Hematopoietic multipotent progenitor cell (in vitro differentiated cells): ENCODE results near the gene PSAP. TPM values are rescaled to one million over a fixed set of nuclear protein-coding genes. Genes with fewer than 3 reads are reported as not detected.
"Not testable (repeated sequence)": the region's sequence is repeated elsewhere in the genome, so short reads cannot be mapped to it uniquely, and the experiment has no call there.

Experiments used
- DNase-seq, 3 donors: peaks; one replicate each; pipeline ENCODE4 v3.0.0-alpha.2; 2011 to 2015; ENCODE audit warnings: low read depth in 2 of 3, low spot score in 2 of 3
- total RNA-seq: library from RNA; depleted of rRNA; stranded (reverse); fragments of >200 nt; gene quantifications from one replicate; pipeline ENCODE4 v1.2.3, GENCODE V29; 2012

PSAP gene
- total RNA-seq, result 360 TPM

DNA sequence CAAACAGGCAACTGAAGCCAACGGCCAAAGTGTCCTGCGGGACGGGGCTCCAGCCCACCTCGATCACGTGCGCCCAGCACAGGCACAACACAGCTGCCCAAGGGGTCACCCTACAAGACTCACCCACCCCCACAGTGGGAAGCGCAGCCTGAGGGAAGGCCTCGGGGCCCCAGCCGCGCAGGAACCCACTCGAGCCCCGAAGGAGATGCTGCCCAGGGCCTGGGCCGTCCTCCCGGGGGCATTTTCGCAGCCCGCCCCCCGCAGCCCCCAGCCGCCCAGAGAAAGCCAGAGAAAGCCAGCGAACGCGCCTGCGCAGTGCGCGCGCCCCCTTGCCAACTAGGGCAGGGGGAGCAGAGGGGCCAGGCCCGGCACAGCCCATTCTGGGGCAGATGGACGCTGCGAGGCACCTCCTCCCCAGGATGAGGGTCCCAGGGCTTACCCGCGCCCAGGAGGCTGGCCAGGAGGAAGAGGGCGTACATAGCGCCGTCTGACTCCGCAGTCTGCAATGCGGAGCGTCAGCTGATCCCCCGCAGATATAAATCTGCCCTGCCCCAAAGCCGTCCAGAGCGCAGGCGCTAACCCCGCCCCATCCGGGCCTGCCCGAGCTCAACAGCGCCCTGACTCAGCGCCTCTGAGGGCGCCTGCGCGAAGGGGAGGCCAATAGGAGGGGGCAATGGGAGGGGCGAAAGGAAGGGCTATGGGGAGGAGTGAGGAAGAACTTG lies at the start of gene PSAP:
Gene PSAP (minus strand): TSS at position 509 of the 722 bp plus-strand sequence. CDS start 30 bp downstream, at position 479.
- DNase-seq, result peak; percentile 95 to 98 (median 98)

DNA sequence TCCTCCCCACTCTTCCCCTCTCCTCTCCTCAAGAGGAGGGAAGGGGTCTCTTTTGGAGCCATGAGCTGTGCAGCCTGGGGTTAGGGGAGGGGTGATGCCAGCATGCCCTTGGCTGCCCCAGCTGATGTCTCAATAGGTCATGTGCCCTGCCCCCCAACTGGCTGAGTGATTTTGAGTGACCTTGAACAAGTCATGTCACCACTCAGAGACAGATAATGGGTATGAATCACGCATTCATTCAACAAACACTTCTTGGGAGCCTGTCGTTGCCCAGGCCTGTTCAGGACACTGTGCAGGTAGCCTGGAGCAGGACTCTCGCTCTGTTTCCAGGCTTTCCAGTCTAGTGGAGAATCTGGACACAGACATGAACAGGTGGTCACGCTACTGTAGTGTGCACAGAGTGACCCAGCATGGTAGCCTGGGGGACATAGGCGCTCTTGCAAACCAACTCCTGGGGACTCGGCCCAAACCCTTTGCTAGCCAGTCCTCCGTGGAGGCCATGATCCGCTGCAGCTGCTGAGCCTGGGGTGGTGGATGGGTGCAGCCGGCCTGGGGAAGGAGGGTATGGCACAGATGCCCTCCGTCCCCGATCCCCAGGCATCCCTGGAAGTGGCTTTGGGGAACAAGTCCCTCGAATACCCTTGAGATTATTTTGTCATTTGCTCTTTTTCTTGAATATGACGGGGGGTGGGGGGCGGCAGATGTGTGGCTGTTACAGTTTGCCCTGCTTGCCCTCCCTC lies 49.6 kb upstream of the PSAP start:
- no peak for DNase-seq

DNA sequence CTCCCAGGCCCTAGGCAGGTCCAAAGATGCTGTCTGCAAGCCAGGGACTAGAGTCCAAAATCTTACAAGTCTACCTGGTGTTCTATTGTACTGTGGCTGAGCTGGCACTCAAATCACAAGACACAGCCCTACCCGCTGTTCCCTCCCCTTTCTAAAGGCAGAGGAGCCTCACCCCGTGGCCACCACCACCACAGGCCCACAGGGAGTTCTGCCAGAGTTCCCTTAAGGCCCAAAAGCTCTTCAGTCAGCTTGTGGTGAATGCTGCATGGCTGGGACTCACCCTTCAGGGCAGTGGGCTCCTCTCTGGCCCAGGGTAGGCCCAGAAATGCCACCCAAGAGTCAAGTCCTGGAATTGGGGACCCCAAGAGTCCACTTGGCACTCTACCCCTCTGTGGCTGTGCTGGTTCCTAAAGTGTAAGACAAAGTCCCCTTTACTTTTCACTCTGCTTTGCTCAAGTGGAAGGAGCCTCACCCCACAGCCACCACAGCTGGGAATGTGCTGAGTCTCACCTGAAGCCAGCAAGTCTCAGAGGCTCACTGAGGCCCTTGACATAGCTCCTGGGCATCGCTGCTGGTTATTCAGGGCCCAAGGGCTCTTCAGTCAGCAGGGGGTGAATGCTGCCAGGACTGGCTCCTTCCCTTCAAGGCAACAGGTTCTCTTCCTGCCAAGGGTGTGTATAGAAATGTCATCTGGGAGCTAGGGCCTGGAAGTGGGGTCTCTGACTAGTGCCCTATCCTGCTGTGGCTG lies 48.8 kb upstream of the PSAP start:
- DNase-seq, result no peak

DNA sequence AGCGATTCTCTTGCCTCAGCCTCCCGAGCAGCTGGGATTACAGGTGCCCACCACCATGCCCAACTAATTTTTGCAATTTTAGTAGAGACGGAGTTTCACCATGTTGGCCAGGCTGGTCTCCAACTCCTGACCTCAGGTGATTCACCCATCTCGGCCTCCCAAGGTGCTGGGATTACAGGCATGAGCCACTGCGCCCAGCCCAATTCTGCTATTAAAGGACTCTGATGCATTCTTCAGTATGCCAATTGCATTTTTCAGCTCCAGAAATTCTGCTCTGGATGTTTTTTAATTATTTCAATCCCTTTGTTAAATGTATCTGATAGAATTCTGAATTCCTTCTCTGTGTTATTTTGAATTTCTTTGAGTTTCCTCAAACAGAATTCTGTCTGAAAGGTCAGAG lies 47.3 kb upstream of the PSAP start:
- DNase-seq, result not testable (repeated sequence)

DNA sequence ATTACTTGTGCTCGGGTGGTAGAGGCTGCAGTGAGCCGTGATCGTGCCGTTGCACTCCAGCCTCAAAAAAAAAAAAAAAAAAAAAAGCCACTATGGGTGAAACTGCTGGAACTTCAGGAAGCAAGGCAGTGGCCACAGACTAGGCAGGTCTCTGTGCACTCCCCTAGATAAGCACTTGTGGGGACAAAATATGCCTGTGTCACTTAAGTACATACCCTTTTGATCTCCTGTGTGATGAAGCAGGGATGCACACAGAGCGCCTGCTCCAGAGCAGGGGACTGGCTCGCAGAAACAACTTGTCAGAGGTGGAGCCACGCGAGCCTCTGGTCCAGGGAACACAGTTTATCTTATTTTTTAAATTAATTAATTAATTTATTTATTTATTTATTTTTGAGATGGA lies 42.9 kb upstream of the PSAP start:
- DNase-seq, result peak in 2 of 3 donors; percentile 61 to 76

DNA sequence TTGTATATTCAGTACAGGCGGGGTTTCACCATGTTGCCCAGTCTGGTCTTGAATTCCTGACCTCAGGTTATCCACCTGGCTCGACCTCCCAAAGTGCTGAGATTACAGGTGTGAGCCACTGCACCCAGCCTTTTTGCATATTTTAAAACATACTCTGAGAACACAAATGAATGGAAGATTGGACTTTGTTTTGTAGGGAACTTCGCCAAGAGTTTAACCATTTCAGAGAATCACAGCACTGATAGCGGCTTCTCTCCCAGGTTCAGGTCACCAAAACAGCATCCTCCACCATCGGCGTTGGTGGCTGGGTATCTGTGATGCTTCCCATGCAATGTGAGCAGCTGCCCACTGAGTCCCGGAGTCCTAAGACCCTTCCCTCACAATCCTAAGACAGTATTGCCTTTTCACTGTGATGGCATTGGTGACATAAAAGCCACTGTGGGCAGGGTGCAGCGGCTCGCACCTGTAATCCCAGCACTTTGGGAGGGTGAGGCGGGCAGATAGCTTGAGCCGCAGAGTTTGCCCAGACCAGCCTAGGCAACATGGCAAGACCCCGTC lies 42.3 kb upstream of the PSAP start:
- no peak for DNase-seq

DNA sequence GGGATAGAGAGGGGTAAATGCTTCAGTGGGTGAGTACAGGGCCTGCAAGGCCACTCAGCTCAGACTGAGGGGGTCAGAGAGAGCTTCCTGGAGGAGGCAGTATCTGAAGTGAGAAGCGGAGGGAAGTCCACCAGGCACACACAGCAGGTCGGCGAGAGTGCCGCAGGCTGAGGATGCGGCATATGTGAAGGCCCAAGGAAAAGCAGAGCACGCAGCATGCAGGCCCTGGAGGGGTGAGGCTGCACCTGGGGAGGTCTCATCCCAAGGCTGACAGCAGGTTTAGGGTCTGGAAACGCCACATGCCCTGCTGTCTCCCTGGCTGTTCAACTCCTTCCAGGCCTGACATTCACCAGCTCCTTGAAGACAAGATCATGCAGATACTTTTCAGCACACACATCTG lies 40.4 kb upstream of the PSAP start:
- no peak for DNase-seq

DNA sequence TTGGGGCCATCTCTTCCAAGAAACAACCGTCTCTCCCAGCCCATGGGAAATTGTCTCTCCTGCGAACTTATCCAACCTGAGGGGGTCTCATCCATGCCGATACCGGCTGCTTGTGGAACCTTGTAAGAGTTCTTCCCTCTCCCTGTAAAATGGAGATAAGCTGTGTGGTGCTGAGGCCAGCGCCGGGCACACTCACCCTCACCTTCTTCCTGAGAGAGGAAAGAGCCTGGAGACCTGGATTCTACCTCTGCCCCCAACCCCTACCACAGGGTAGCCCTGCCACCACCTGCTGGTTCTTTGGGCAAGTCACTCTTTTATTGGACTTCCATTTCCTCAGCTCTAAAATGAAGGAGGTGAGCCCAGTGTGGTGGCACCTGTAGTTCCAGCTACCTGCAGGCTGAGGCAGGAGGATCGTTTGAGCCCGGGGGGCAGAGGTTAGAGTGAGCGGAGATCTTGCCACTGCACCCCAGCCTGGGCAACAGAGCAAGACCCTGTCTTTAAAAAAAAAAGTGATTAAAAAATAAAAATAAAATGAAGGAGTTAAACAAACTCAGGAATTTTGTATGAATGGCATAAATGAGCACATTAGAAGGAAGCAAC lies 38.4 kb upstream of the PSAP start:
- DNase-seq, result no peak

DNA sequence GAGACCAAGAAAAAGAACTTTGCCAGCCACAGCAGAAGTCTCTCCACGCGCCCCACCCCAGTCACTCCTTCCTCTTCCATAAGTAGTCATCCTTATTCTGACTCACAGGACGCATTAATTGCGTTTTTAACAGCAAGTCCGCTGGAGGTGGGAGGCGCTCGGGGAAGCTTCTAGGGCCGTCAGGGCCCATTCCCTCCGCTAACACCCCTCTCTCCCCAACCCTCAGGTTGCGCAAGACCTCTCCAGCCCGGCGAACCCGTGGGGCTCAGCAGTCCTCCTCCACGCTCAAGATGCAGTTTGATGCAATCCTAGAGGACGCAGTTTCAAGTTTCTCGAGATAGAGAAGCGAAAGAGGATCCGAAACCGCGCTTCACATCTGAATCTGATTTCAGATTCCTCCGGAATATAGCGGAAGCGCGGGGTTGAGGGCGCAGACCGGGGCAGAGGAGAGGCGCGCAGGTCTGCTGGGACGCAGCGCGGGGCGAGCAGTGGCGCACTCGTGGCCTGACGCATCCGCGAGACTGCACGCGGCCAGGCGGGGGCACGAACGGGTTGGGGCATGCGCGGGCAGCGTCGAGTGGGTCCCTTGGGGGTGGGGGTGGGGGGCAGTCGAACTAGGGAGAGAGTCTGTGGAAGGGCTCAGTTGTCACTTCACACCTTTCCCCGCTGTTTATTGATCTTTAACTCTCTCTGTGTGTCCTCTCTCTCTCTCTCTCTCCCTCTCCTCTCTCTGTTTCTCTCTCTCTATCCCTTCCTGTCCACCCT lies 37.8 kb upstream of the PSAP start:
- peak; percentile 25 to 81 (median 68) for DNase-seq

DNA sequence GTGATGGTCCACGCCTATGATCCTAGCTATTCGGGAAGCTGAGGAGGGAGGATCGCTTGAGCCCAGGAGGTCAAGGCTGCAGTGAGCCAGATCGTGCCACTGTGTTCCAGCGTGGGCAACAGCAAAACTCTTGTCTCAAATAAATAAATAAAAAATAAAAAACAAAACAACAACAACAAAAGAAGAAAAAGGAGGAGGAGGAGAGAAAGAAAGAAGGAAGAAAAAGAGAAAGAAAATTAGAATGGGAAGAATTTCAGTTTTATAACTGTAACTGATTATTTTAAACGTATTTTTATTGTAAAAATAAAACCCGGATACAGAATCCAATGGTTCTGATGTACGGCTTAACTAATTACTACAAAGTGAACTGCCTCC lies 37.2 kb upstream of the PSAP start:
- no peak for DNase-seq

DNA sequence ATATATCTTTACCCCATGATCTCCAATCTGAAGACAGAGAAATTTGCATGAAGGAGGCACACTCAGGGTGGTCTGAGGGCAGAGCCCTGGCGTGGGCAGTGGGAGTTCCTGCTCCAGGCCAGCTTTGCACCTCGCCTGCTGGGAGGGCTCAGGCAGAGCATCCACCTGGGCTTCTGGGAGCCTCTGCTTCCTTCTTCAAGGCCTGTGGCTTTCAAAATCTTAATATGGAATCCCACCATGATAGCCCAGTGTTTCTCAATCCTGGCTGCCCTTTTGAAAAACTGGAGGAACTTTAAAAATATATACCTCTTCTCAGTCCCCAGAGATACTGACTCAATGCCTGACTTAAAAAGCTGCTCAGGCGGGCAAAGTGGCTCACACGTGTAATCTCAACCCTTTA lies 36.7 kb upstream of the PSAP start:
- DNase-seq, result no peak

DNA sequence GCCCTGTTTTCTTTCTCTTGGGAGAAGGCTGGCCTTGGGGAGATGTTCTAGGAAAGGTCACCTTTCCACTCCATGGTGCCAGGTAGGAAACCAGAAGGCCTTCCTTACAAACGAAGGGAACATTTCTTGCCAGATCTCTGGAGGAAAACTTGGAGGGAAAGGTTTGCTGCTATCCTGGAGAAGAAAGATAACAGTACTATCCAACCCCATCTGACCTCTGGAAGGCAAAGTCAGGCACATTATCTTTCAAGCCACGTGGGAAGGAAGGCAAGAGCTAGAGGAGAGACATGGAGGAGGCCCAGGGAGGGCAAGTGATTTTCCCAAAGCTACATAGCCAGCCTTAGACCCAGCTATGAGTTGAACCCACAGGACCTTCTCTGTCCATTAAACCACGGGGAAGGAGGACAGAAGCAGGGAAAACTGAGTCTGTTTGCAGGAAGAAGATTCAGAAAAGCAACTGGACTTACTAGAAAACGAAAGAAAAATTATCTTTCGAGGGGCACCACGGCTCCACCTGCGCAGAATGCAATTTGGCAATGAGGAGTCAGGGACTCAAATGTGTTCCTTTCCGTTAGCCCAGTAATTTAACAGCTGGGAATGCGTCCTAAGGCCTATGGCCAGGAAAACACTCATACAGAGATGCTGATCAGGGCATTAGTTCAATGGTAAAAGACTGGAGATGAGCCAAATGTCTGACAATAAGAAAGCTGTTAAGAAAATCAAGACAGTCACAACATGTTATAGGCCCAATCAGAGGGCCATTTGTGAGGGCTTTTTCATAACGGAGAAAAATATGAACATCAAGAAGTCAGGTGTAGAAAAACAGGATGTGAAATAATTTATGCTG lies 32.0 kb upstream of the PSAP start:
- no peak for DNase-seq

DNA sequence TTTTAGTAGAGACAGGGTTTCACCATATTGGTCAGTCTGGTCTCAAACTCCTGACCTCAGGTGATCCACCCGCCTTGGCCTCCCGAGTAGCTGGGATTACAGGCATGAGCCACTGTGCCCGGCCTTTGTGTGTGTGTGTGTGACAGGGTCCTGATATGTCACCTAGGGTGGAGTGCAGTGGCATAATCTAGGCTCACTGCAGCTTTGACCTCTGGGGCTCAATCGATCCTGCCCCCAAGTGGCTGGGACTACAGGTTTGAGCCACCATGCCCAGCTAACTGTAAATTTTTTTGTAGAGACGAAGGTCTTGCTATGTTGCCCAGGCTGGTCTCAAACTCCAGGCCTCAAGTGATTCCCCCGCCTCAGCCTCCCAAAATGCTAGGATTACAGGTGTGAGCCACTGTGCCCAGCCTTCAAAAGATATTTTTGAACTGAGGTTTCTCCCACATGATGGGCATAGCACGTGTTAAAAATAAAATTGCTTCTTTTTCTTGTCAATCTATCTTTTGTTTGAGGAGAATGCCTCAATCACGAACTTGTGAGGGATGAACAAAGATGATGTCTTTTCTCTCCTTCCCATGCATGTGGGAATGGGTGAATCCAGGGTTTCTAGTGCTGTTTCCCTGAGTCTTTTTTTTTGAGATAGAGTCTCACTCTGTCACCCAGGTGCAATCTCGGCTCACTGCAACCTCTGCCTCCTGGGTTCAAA lies 30.8 kb upstream of the PSAP start:
- no peak for DNase-seq

DNA sequence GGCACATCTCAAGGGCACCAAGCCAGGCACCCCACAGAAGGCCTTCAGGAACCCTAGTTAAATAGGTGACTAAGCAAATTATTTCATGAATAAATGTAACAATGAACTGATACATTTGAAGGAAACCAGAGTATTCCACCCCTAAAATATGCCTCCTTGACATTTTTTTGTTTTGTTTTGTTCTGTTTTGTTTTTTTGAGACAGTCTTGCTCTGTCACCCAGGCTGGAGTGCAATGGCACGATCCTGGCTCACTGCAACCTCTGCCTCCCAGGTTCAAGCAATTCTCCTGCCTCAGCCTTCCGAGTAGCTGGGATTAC lies 30.2 kb upstream of the PSAP start:
- not testable (repeated sequence) for DNase-seq

DNA sequence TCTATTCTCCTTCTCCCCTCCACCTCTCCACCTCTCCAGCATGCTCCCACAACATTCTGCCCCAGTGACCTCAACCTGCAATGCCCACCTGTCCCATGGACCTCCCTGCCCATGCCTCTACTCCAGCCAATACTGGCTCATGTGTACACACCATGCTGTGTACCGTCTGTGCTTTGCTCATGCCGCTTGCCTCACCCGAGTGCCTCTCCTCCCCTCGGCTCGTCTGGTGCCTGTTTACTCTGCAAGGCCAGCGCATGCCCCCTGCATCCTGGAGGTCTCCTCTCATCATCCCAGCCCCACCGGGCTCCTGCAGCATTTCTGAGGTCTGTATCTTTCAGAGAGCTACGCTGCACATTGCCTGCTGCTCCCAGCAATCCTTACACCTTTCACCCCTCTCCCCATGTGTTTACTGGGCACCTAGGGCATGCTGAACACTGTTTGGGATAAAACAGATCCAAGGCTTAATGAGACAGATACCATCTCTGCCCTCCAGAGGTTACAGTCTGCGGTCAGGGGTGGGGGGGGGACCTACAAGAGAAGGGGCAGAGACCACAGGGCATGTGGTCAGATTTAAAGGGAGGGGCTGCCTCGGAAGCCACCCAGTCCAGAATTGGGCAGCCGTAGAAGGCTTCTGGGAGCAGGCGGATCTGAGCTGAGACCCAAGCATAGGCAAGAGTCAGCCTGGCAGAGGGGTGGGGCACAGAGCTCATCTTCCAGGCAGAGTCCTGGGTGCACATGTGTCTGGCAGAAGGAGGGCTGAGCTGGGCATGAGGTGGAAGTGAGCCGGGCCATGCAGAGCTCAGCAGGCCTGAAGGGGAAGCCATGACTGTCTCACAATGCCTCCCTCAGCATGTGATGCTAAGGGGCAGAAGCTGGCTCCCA lies 29.6 kb upstream of the PSAP start:
- peak in 2 of 3 donors; percentile 24 to 30 for DNase-seq

DNA sequence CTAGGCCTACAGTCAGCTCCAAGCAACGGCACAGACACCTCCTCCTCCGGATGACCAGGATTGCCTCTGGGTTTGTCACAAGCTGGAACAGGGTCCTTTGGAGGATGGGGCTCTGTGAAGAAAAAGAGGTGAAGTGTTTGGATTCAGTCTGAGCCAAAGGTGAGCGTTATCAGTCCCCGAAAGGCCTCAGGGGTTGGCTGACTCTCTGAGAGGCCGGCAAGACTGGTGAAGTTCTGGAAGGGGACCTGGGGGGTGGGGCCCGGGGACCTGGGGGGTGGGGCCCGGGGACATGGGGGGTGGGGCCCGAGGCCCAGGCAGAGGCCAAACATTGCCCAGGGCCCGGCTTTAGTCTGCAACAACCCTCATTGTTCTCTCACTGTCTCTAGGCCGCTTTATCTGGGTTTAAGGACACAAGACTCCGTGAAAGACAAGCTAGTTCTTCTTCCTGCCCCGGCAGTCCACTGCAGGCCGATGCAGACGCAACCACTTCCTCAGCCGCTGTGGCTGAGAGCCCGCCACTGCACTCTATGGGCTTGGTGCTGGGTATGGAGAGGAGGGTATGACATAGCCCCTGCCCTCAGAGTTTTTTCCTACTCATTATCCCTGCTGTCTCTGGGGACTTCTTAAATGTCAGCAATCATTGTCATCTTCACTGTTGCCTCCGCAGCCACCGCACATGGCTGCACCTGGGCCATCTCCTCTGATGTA lies 27.4 kb upstream of the PSAP start:
- DNase-seq, result peak in 2 of 3 donors; percentile 45 to 73

DNA sequence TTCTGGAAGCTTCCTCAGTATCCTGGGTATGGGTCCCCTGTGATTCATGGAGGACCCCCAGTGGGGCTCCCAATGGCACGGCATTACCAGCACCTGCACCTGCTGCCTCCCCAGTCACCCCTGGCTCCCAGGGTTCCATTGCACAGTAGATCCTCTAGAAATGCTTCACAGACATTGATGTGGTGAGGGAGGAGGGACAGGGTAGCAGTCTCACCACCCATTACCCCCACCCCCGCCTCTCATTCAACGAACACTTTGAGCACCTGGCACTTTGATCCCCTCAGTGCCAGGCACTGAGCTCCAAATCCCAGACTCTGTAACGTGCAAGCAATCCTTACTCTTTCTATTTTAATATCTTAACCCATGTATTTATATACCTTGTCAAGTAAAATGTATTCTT lies 26.8 kb upstream of the PSAP start:
- no peak for DNase-seq
